NCI-H1092 (cell line): Measurements from ENCODE around the gene POU2F2.

Source experiments
- DNase-seq: peaks from one replicate; lab custom pipeline; 2025; lab: John Stamatoyannopoulos, UW

The POU2F2 gene

DNA sequence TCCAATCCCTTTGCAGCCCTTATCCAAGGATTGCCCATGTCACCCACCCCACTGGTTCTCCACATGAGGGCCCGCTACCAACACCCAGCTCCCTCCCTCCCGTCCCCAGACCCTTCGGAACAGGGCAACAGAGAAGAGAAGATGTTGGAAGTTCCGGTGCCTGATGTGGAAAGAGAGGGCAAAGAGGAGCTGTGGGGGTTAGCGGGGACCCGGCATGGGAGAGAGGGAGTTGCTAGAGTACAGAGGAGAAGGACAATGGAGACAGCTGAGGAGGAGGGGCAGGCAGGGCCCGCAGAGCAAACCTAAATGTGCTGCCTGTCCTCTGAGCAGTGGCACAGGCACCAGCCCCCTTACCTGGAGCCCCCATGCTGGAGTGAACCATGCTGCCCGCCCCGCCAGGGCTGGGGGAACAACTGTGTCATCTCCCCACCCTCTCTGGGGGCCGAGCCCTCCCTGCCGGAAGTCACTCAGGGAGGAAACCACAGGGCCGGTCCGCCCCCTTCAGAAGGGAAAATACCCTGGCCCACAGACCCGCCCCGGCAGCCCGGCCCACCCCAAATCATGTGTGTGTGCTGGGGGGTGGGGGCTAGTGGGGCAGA, at the start of gene POU2F2:
TSS of gene POU2F2 (minus strand) at position 417 of the 599 bp plus-strand sequence. CDS start at position 382, 35 bp downstream.
- DNase-seq: no peak

DNA sequence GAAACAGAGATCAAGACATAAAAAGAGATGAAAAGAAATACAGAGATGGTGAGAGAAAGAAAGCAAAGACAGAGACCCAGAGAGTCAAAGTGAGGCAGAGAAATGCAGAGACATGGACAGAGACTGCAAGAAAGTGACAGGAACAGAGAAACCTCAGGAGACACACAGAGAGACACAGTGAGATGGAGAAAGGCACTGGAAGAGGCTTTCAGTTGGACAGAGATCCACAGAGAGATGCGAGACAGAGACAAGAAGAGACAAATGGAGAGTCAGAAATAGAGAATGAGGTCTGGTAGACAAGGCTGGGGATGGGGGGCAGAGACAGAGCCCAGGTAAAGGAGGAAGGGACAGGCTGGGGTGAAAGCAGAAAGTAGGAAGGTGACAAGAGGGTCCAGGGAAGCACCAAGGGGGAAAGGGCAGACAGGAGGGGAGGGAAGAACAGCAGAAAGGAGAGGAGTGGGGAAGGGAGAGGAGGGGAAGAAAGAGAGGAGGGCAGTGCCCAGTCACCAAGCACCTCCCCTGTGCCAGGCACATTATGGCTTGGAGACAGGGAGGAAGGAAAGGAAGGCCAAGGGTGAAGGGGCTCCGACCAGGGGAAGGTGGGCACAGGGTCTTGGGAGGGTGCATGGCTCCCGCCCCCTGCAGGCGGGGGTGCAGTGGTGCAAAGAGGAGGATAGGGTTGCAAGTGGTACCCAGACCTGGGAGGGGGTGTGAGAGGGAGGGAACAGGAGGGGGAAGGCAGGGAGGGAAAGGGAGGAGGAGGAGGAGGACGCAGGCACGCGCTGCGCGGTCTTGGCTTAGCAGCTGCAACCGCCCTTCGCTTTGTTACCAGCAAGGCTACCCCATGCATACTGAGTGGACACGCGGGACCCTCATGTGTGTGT, 46.8 kb upstream of the POU2F2 start:
- DNase-seq: peak; percentile 18

GRCh38 chr19:42177686-42178019, 45.4 kb upstream of the POU2F2 start:
- no peak for DNase-seq

GRCh38 chr19:42176990-42177685, 44.9 kb upstream of the POU2F2 start:
- peak; percentile 88 for DNase-seq

- no peak for DNase-seq
These were observed 44.4 kb upstream of the POU2F2 start for GRCh38 chr19:42176649-42176989.

DNA sequence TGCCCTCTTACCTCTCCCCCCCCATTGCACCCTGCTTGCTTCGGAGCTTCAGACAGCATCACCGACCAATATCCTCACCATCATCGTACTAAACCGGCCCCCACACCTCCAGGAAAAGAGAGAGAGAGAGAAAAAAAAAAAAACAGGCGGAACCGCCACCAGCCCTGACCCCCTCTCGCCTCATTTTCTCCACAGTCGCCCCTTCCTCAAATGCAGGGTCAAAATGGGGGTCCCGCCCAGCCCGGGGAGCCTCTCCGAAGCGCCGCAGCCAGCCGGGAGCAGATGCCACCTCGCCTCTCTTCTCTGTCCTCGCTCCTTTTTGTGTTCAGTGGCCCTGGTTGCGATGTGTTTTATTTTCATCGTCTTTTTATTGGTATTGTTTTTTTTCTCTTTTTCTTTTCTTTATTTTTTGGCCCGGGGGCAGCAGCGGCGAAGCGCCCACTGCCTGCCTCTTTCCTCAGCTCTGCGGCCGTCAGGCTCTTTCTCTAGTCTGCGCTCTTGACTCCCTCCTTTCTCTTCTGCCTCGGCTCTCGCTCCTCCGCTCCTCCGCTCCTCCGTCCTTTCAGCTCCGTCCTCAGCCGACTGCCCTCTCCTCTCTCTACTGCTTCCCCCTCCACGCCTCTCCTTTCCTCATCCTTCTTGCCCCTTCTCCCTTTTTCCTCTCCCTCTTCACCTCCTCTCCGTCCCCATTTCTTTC, 43.9 kb upstream of the POU2F2 start:
- DNase-seq: no peak

DNA sequence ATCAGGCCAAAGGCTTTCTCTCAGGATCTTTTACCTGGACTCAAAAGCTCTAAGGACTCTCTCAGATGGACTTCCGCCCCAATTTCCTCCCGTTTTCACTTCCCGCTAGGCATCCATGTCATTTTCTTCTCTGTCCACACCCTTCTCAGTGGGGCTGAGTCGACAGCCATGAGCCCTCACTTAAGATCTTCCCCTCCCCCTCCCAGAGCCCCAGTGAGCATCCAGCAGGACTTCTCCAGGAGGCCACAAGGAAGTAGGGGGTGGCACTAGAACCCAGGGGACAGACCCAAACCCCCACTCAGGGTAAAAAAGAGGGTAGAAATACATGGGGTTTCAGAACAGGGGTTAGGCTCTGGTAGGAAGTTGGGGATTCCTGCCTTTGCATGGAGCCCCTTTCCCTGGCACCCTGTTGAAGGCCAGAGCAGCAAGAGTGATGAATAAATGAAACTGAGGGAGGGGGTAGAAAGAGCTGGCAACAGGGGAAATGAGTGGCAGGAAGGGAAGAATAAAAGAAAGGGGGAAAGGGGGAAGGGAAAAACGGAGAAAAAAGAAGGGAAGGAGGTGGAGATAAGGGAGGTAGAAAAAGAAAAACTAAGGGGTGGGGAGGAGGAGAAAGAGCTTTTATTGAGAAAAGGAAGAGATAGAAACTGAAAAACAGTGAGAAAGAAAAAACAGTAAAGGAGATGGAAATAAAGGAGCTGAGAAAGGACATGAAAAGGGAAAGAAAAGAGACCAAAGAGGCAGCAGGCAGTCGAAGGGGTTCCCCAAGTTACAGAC, 42.9 kb upstream of the POU2F2 start:
- no peak for DNase-seq

GRCh38 chr19:42174188-42174587, 41.9 kb upstream of the POU2F2 start:
- DNase-seq: no peak

DNA sequence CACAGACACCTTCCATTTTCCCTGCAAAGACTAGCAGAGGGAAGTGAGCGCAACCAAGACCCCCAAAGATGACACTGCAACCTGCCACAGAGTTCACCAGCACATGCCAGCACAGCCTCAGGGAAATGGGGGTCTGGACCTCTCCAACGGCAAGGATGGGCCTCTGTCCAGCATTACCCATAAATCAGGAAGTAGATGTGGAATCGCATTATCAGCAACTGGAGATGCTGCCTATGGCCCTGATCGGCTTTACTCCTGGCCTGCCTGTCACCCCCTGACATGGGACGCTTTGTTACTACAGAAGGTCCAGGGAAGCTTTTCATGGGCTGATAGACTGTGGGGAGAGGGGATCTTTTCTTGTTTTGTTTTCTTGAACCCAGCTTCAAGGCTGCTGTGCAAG, 41.4 kb upstream of the POU2F2 start:
- DNase-seq: no peak

GRCh38 chr19:42172261-42172660, 40.0 kb upstream of the POU2F2 start:
- DNase-seq: no peak

GRCh38 chr19:42170715-42171114, 38.5 kb upstream of the POU2F2 start:
- no peak for DNase-seq

DNA sequence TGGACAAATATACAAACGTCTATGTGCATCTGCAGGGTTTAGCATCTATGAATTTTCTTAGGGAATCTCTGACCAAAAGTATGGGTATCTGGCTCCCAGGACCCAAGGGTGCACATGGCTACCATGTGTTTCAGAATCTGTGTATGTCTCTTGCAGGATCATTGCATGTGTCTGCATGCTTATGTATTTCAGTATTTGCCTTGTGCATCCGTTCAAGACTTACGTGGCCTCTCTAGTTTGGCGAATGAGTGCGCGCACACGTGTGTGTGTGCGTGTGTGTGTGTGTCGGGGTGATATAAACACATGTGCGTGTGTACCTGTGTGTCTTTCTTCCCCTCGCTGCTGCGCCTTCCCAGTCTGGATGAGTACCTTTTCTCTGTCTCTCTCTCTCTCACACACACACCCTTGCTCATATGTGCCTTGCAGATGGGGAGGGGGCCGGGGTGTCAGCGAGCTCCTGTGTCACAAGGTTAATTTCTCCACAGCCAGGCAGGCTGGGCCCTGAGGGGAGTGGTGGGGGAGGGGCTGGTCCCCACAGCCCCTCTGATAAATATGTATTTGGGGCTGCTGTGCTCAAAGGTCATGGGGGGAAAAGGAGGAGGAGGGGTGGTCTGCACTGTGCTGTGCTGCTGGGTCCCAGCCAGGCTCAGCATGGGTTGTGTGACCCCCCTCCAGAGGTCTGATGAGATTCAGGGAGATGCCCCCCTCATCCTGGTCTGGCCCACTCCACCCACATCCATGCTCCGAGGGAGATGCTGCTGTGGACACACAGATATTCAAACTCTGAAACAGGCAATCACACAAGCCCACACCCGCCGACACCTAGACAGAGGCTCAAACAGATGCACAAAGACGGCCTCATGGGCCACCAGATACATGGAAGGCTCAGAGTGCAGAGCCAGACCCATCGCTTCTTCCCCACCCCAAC, 37.5 kb upstream of the POU2F2 start:
- DNase-seq: no peak

DNA sequence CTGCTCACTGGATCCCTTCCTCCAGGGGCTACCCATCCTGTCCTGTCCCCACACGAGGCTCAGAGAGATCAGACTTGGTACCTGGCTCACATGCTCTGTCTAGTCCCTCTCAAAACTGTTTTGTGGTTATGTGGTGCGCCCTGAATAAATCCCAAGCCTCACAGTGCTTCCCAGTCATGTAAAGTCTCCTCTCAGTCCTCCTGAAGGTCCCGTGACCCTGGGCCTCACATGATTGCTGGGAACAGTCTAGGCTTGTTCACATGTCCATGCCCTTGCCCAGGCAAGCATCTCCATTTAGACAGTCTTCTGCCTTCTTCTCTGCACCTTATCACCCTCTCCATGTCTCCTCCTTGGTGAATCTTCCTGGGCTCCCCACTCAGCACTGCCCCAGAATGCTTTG, 36.0 kb upstream of the POU2F2 start:
- no peak for DNase-seq

DNA sequence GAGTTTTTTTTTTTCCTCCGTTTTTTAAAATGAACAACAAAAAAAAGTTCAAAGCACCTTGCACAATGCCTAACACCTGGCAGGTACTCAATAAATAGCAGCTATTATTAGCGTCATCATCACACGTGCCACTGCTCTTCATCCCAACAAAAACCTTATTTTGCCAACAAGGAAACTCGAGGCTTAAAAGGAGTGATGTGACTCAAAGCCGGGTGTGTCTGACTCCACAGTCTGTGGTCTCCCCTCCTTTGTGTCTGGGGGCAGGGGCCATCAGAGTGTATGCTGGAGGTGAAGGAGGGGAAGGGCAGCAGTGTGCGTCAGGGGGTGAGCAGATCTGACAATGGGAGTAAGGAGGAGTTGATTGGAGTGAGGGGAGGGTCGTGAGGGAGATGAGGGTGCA, 34.1 kb upstream of the POU2F2 start:
- DNase-seq: no peak

DNA sequence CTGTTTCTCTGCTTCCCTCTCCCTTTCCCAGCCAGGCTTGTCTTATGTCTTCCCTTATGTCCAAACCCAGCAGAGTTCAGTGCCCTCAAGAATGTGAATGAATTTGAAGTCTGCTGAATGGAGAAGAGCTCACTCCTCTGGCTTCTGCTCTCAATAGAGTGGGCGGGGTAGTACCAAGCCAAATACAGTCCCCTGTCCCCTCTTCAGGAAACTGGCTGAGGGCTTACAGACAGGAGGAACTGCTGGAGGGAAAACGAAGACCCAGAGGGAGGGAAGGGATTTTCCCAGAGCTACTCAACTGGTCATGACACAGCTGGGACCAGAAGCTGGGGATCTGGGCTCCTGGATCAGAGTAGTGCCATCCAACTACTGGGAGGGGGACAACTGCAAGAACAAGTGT, 32.9 kb upstream of the POU2F2 start:
- DNase-seq: no peak

GRCh38 chr19:42161616-42162263, 29.5 kb upstream of the POU2F2 start:
- no peak for DNase-seq

- DNase-seq: no peak
These were observed 27.7 kb upstream of the POU2F2 start for GRCh38 chr19:42159942-42160341.

- DNase-seq: no peak
These were observed 26.7 kb upstream of the POU2F2 start for GRCh38 chr19:42158926-42159325.

DNA sequence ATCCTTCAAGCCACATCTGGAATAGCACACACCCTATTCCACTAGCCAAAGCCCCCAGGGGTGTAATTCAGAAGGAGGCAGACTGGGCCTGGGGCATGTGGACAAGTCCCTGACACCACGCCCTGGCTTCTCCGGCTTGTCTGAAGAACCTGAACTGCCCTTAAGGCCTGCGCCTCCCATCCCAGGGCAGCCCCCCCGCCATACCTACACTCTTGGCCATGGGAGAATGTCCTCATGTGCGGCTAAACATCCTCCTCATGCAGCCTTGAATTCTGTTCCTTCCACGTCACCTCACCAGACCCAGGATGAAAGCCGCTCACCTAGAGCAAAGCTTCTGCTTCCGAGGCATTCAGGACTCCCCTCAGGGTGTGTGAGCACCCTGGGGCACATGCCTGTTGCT, 24.3 kb upstream of the POU2F2 start:
- DNase-seq: no peak

DNA sequence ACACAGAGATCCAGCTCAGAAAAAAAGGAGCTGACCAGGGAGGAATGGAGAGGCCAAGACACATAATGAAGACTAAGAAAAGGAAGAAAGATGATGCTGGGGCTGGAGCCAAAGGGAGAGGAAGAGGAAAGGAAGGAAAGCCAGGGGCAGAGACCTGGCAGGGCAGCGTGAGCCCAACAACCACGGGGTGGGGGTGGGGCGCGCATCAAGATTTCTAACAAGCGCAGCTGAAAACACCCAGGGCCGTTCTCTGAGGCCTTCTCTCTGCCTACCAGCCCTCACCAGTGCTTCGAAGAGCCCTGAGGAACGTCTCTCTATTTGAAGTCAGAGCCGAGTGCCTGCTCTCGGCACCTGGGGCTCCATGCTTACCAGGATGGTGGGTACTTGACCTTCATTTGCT, 23.6 kb upstream of the POU2F2 start:
- DNase-seq: no peak
